K562 (cell line): ENCODE measurements around the gene MTPN. TPM values are rescaled to one million over a fixed set of nuclear protein-coding genes. Genes with fewer than 3 reads are reported as not detected.

ENCODE experiments used
- ATAC-seq: fragments of 200-7000 bp; cut with Tn5 transposase; 3 replicates; pipeline ENCODE4 v1.9.1; 2020; ENCODE audit warnings: moderate library complexity
- BruUV-seq: library from RNA; stranded (reverse); fragments of 400-500 nt; replicated peaks from 2 replicates; lab custom pipeline; 2021; lab: Mats Ljungman, UMichigan
- CTCF ChIA-PET: fragments of 300-600 bp; formaldehyde crosslinking; extraction: SDS; loops from one replicate; lab custom pipeline; 2021; ENCODE audit warnings: low intra/inter-chr PET ratio; lab: Yijun Ruan, JAX
- POLR2A ChIA-PET: fragments of 300-600, 350-650 bp; sonication (Branson Sonifier 250); formaldehyde crosslinking; extraction: SDS; loops from one replicate; lab custom pipeline; 2021; ENCODE audit warnings: antibody characterized with exemption, inconsistent platforms; lab: Yijun Ruan, JAX
- DNase-seq, 4 experiments: peaks; one replicate each; pipeline versions ENCODE4 v3.0.0 to v3.0.0-alpha.2; 2011 to 2018; ENCODE audit warnings: low spot score in 3 of 4, mixed read lengths in 3 of 4; ENCODE audit errors: extremely low read depth in 1 of 4
- FAIRE-seq: peaks from 2 replicates; lab custom pipeline; 2011; peaks lifted over from hg19 to GRCh38; lab: Jason Lieb, UNC
- H2AFZ ChIP-seq: 2 replicates; pipeline ENCODE4 v1.6.0; 2011; ENCODE audit warnings: low read depth, low read length, control low read depth, inconsistent platforms
- H3K27ac ChIP-seq: fragments of 200-600 bp; 3 replicates; pipeline ENCODE4 v1.8.0; 2011; ENCODE audit warnings: low read depth, mild to moderate bottlenecking, control low read depth, inconsistent platforms, low read length, moderate library complexity, mixed read lengths; ENCODE audit errors: extremely low read depth
- H3K27me3 ChIP-seq, 2 experiments: fragments of 300-600 bp in 1 of 2; 2 replicates in 1 of 2; 3 replicates in 1 of 2; pipeline versions ENCODE4 v1.6.0 to v1.8.0; 2011; ENCODE audit warnings: inconsistent platforms in 2 of 2, low read length in 2 of 2, mild to moderate bottlenecking in 1 of 2, mixed read lengths in 1 of 2, moderate library complexity in 1 of 2; ENCODE audit not compliant: control insufficient read depth in 2 of 2, insufficient read depth in 2 of 2
- H3K36me3 ChIP-seq: fragments of 300-600 bp; 3 replicates; pipeline ENCODE4 v1.8.0; 2011; ENCODE audit warnings: mild to moderate bottlenecking, low read length, inconsistent platforms; ENCODE audit not compliant: control insufficient read depth, insufficient read depth
- H3K4me1 ChIP-seq, 2 experiments: fragments of 200-600 bp in 1 of 2; replicated peaks in 1 of 2; 2 replicates in 1 of 2; 3 replicates in 1 of 2; pipeline versions ENCODE4 v1.5.1 to v1.8.0; 2011; ENCODE audit warnings: inconsistent platforms in 2 of 2, low read length in 2 of 2, mild to moderate bottlenecking in 1 of 2, mixed read lengths in 1 of 2, moderate library complexity in 1 of 2; ENCODE audit not compliant: control insufficient read depth in 2 of 2, insufficient read depth in 2 of 2
- H3K4me2 ChIP-seq: 2 replicates; pipeline ENCODE4 v1.6.1; 2011; ENCODE audit warnings: low read length, control low read depth, inconsistent platforms, mixed read lengths; ENCODE audit not compliant: insufficient read depth
- H3K4me3 ChIP-seq: fragments of 200-600 bp; sonication (generic), shearing (Covaris generic); 2 replicates; pipeline ENCODE4 v1.5.1; 2016; ENCODE audit warnings: control low read depth, inconsistent platforms
- H3K79me2 ChIP-seq: fragments of 200-600 bp; 3 replicates; pipeline ENCODE4 v1.8.0; 2011; ENCODE audit warnings: low read length, inconsistent platforms; ENCODE audit not compliant: control insufficient read depth, insufficient read depth
- H3K9ac ChIP-seq, 2 experiments: 2 replicates each; pipeline versions ENCODE4 v1.6.0 to v1.6.1; 2011; ENCODE audit warnings: low read depth in 2 of 2, low read length in 2 of 2, control low read depth in 1 of 2, inconsistent platforms in 1 of 2, mild to moderate bottlenecking in 1 of 2, mixed read lengths in 1 of 2; ENCODE audit not compliant: insufficient read depth in 1 of 2
- H3K9me1 ChIP-seq: one replicate; pipeline ENCODE4 v1.6.0; 2011; ENCODE audit warnings: inconsistent platforms, mild to moderate bottlenecking, low read length, moderate library complexity; ENCODE audit not compliant: control insufficient read depth, insufficient read depth
- H3K9me3 ChIP-seq: replicated peaks from 2 replicates; pipeline ENCODE4 v1.5.1; 2011; ENCODE audit warnings: low read depth, low read length, inconsistent platforms; ENCODE audit not compliant: control insufficient read depth, insufficient read depth
- H4K20me1 ChIP-seq: replicated peaks from 2 replicates; pipeline ENCODE4 v1.6.1; 2011; ENCODE audit warnings: low read length, inconsistent platforms, mixed read lengths; ENCODE audit not compliant: control insufficient read depth, insufficient read depth
- CEBPG ChIP-seq, 3 experiments: fragments of 200-800 bp in 1 of 3; sonication (Bioruptor generic) in 1 of 3; sonication (generic) in 1 of 3; formaldehyde crosslinking in 1 of 3; IDR thresholded peaks in 2 of 3; conservative IDR thresholded peaks in 1 of 3; 2 replicates each; pipeline versions ENCODE4 v1.6.1 to v1.8.0; 2016 to 2022; ENCODE audit warnings: missing compliant biosample characterization in 2 of 3, missing genetic modification characterization in 2 of 3, mild to moderate bottlenecking in 1 of 3, missing genetic modification reagents in 1 of 3
- FOXM1 ChIP-seq, 2 experiments: fragments of 450-650 bp in 1 of 2; sonication (generic) in 1 of 2; formaldehyde crosslinking in 1 of 2; IDR thresholded peaks; 2 replicates each; pipeline versions ENCODE4 v1.6.1 to v1.9.0; 2017 to 2022; ENCODE audit warnings: low read depth in 2 of 2, mild to moderate bottlenecking in 2 of 2, missing genetic modification reagents in 1 of 2, moderate library complexity in 1 of 2
- NR2C1 ChIP-seq, 2 experiments: fragments of 450-650 bp; IDR thresholded peaks; 2 replicates each; pipeline ENCODE4 v1.6.1; 2017; ENCODE audit warnings: mild to moderate bottlenecking in 2 of 2, antibody characterized with exemption in 1 of 2, inconsistent platforms in 1 of 2, missing compliant biosample characterization in 1 of 2, missing genetic modification characterization in 1 of 2
- ZBTB11 ChIP-seq, 3 experiments: fragments of 200-800 bp in 1 of 3; fragments of 250-450 bp in 1 of 3; fragments of 450-650 bp in 1 of 3; sonication (Bioruptor Pico) in 1 of 3; sonication (Bioruptor generic) in 1 of 3; formaldehyde crosslinking in 1 of 3; IDR thresholded peaks; 2 replicates each; pipeline versions ENCODE4 v1.6.1 to v1.8.0; 2016 to 2022; ENCODE audit warnings: mild to moderate bottlenecking in 2 of 3, missing genetic modification characterization in 2 of 3, missing compliant biosample characterization in 1 of 3, moderate library complexity in 1 of 3
- ZC3H11A ChIP-seq: IDR thresholded peaks from 2 replicates; pipeline ENCODE4 v1.6.1; 2012; ENCODE audit warnings: low read depth, low read length, improper control_type of control experiment
- ZNF197 ChIP-seq: fragments of 200-800 bp; sonication (Bioruptor generic); IDR thresholded peaks from 2 replicates; pipeline ENCODE4 v1.6.1; 2016; ENCODE audit warnings: low read depth, missing genetic modification characterization, missing compliant biosample characterization
- ZNF592 ChIP-seq: fragments of 450-650 bp; IDR thresholded peaks from 2 replicates; pipeline ENCODE4 v1.6.1; 2017; ENCODE audit warnings: antibody characterized with exemption, mild to moderate bottlenecking
- ZNF639 ChIP-seq, 2 experiments: fragments of 200-800 bp in 1 of 2; sonication (Bioruptor generic) in 1 of 2; sonication (generic) in 1 of 2; formaldehyde crosslinking in 1 of 2; IDR thresholded peaks in 1 of 2; conservative IDR thresholded peaks in 1 of 2; 2 replicates each; pipeline versions ENCODE4 v1.5.0 to v1.6.1; 2016 to 2020; ENCODE audit warnings: missing compliant biosample characterization in 1 of 2, missing genetic modification characterization in 1 of 2, missing genetic modification reagents in 1 of 2
- ZNF766 ChIP-seq: fragments of 200-800 bp; sonication (Bioruptor generic); conservative IDR thresholded peaks from 2 replicates; pipeline ENCODE4 v1.6.1; 2016; ENCODE audit warnings: missing genetic modification characterization, missing compliant biosample characterization
- WGBS: fragments of 100-300 bp; shearing (Covaris generic); methylation state at CpG from one replicate; pipeline ENCODE4 v1.1.6; 2016; ENCODE audit warnings: low coverage, mixed read lengths; ENCODE audit not compliant: insufficient coverage; ENCODE audit errors: missing lambda C conversion rate; 5-methylcytosine and 5-hydroxymethylcytosine counted together
- in situ Hi-C: fragments of 300-500 bp; cut with MboI; formaldehyde crosslinking; loops from 4 replicates; pipeline ENCODE4 v1.15.0; 2018; ENCODE audit warnings: inconsistent platforms, mixed read lengths
- intact Hi-C: fragments of 100-400 bp; cut with micrococcal nuclease; formaldehyde crosslinking; loops from 2 replicates; pipeline ENCODE4 v1.14.2; 2022
- polyA plus RNA-seq, 8 experiments: library from polyadenylated mRNA; depleted of rRNA in 4 of 8; stranded (reverse) in 5 of 8; unstranded in 3 of 8; fragments of >200 nt; fragmentation: Nextera tagmentation in 2 of 8; fragmentation: Illumina TruSeq in 1 of 8; extraction: Ambion mirVana in 2 of 8; extraction: Trizol in 1 of 8; gene quantifications; 2 replicates each; pipeline versions ENCODE4 v1.2.1 to v1.2.3, GENCODE V29; 2011 to 2014; ENCODE audit warnings: inconsistent platforms in 1 of 8, missing spikeins in 1 of 8
- total RNA-seq, 7 experiments: library from RNA; depleted of rRNA in 6 of 7; stranded (reverse); fragments of >200 nt in 6 of 7; fragmentation: Illumina TruSeq in 2 of 7; extraction: Trizol in 2 of 7; gene quantifications; 2 replicates each; pipeline versions ENCODE4 v1.2.1 to v1.2.3, GENCODE V29; 2011 to 2021; ENCODE audit warnings: low replicate concordance in 1 of 7

MTPN gene
- total and polyA plus RNA-seq, 9 of the 15 experiments (the other 6 are each of a cell fraction or from before 2014, with no cell fraction given) = 68.5 to 261 (median 156) TPM

- FAIRE-seq (no peak), ATAC-seq (peak; percentile 28), DNase-seq (no peak)
- no peaks in the 10 kb centered on the region for H3K9me3 ChIP-seq
- H2AFZ ChIP-seq = no peak overlapping the region
- H3K27ac ChIP-seq = peak overlapping the region; percentile 74
- POLR2A ChIA-PET = interaction anchor here (0.5 to 5.9 kb wide), 9 partner anchors 9 to 259 kb away, joined by 3 to 45 read pairs (median 4); no protein-coding TSS in a partner anchor
- peaks cover 90% of the 10 kb centered on the region for H3K79me2 ChIP-seq
- H3K4me1 ChIP-seq = peaks cover 23 to 77% of the 10 kb centered on the region in 2 experiments
- H3K9ac ChIP-seq = peak overlapping the region in 1 of 2 experiments; percentile 54; a peak in 2 of 4 replicates
- H3K36me3 ChIP-seq = peaks cover 50% of the 10 kb centered on the region
- CTCF ChIA-PET = no interaction called here
- H3K4me3 ChIP-seq = no peak overlapping the region
- in situ Hi-C loops (no loop called here), intact Hi-C loops (loop anchor here (2.0 to 5.0 kb wide), 3 partner anchors 20 to 65 kb away; no protein-coding TSS in a partner anchor)
- BruUV-seq = no TSS peak
- no peaks in the 10 kb centered on the region for H3K9me1 ChIP-seq
- H4K20me1 ChIP-seq = no peaks in the 10 kb centered on the region
- 27% methylated on average over 2 of the region's 2 CpGs for WGBS
- peak overlapping the region; percentile 39; the same call in 1 of the 2 replicates for H3K4me2 ChIP-seq
- H3K27me3 ChIP-seq = no peaks in the 10 kb centered on the region
- TF ChIP-seq ZNF592 (0 out of 2 replicates have a peak, but pooled peaks have one; percentile 6), NR2C1 (IDR thresholded peaks at IDR 0.05) (no peak), NR2C1 (tag; IDR thresholded peaks at IDR 0.05) (0 out of 2 replicates have a peak, but pooled peaks have one; percentile 17), ZNF639 (CRISPR knock-in tag; conservative IDR thresholded peaks at IDR 0.05 in 1 of 2, IDR thresholded peaks at IDR 0.05 in 1 of 2) (0 out of 4 replicates have a peak, but pooled peaks of 1 of the 2 experiments have one; percentile 0), CEBPG (CRISPR knock-in tag; IDR thresholded peaks at IDR 0.05) (no peak), CEBPG (tag; conservative IDR thresholded peaks at IDR 0.05 in 1 of 2, IDR thresholded peaks at IDR 0.05 in 1 of 2) (0 out of 4 replicates have a peak, but pooled peaks of 1 of the 2 experiments have one; percentile 5), ZBTB11 (CRISPR knock-in tag; IDR thresholded peaks at IDR 0.05) (0 out of 6 replicates have a peak, but pooled peaks of 1 of the 3 experiments have one; percentile 10), ZC3H11A (no peak), ZNF766 (CRISPR knock-in tag) (no peak), FOXM1 (IDR thresholded peaks at IDR 0.05; ENCODE audit: low read depth) (no peak), FOXM1 (CRISPR knock-in tag; IDR thresholded peaks at IDR 0.05; ENCODE audit: low read depth) (no peak), ZNF197 (CRISPR knock-in tag) (no peak)
Measured at GRCh38 chr7:135942614-135943013, 34.5 kb downstream of the MTPN start.
